ENCODE data around the gene ELAVL4. TPM values are rescaled to one million over a fixed set of nuclear protein-coding genes. Genes with fewer than 3 reads are reported as not detected.

ELAVL4 gene
- total and polyA plus RNA-seq, 2 donors (not counting 3 experiments of a cell fraction or from before 2014, with no cell fraction given), result not detected

DNA sequence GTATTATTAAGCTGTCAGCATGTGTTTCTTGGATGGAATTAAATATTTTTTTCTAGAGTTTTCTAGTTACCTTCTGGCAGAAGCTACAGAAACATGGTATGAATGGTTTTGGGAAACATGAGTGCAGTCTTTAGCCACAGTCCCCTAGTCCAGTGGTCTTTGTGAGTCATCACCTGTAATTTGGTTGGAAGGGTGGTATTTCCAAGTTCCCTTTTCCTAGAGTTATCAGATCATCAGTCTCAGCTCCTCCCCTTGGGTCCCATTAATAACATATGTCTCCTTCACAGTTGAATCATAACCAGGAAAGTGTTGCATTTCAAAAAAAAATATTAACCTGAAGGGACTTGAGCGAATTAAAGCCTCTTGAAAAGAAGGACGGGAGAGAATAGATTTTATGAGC lies 27.0 kb downstream of the ELAVL4 start:
- POLR2A ChIA-PET, result no interaction called here
- Histone ChIP-seq H2AFZ (ENCODE audit: low read depth, low read length) (no peak overlapping the region), H3K4me3 (replicated peaks in 1 of 3; ENCODE audit: insufficient read depth in 1 of 3, low read depth in 1 of 3, low read length in 3 of 3) (no peak overlapping the region), H3K4me2 (ENCODE audit: insufficient read depth, low read length) (no peak overlapping the region), H3K36me3 (ENCODE audit: control insufficient read depth in 2 of 2, extremely low read depth in 1 of 2, insufficient read depth in 2 of 2, low read length in 2 of 2) (no peaks in the 10 kb centered on the region), H3K9ac (replicated peaks; ENCODE audit: extremely low read depth, insufficient read depth, low read length) (no peak overlapping the region), H3K4me1 (ENCODE audit: control insufficient read depth, extremely low read depth, insufficient read depth, low read length) (no peaks in the 10 kb centered on the region), H3K27me3 (ENCODE audit: control insufficient read depth in 2 of 2, insufficient read depth in 2 of 2, low read length in 2 of 2) (no peaks in the 10 kb centered on the region), H3K79me2 (ENCODE audit: control insufficient read depth, insufficient read depth, low read length) (no peaks in the 10 kb centered on the region), H3K27ac (ENCODE audit: insufficient read depth, low read depth, low read length) (no peak overlapping the region), H3K9me1 (replicated peaks; ENCODE audit: control insufficient read depth, extremely low read depth, insufficient read depth, low read length) (no peaks in the 10 kb centered on the region), H4K20me1 (replicated peaks; ENCODE audit: control insufficient read depth, extremely low read depth, insufficient read depth, low read length) (no peaks in the 10 kb centered on the region), H3K9me3 (replicated peaks; ENCODE audit: control insufficient read depth, insufficient read depth, low read length) (no peaks in the 10 kb centered on the region)
- CTCF ChIA-PET, result no interaction called here
- intact Hi-C loops (cut with micrococcal nuclease), result no loop called here
- TF ChIP-seq EZH2 (IDR thresholded peaks at IDR 0.05; ENCODE audit: borderline replicate concordance, low read depth, low read length, severe bottlenecking), result no peak
- TF ChIP-seq, protein P1, sequence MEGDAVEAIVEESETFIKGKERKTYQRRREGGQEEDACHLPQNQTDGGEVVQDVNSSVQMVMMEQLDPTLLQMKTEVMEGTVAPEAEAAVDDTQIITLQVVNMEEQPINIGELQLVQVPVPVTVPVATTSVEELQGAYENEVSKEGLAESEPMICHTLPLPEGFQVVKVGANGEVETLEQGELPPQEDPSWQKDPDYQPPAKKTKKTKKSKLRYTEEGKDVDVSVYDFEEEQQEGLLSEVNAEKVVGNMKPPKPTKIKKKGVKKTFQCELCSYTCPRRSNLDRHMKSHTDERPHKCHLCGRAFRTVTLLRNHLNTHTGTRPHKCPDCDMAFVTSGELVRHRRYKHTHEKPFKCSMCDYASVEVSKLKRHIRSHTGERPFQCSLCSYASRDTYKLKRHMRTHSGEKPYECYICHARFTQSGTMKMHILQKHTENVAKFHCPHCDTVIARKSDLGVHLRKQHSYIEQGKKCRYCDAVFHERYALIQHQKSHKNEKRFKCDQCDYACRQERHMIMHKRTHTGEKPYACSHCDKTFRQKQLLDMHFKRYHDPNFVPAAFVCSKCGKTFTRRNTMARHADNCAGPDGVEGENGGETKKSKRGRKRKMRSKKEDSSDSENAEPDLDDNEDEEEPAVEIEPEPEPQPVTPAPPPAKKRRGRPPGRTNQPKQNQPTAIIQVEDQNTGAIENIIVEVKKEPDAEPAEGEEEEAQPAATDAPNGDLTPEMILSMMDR (IDR thresholded peaks at IDR 0.05; ENCODE audit: extremely low read depth in 1 of 2, insufficient read depth in 1 of 2, low read depth in 1 of 2, low read length in 2 of 2), result no peak
- no peak for TF ChIP-seq FOS (IDR thresholded peaks at IDR 0.05; ENCODE audit: borderline replicate concordance, insufficient read depth, low read length)
- TF ChIP-seq POLR2AphosphoS5 (IDR thresholded peaks at IDR 0.05; ENCODE audit: insufficient read depth, low read depth, low read length), result no peak
- TF ChIP-seq, protein P2, sequence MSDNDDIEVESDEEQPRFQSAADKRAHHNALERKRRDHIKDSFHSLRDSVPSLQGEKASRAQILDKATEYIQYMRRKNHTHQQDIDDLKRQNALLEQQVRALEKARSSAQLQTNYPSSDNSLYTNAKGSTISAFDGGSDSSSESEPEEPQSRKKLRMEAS (IDR thresholded peaks at IDR 0.05; ENCODE audit: insufficient read depth, insufficient read length), result no peak
- TF ChIP-seq JUN (IDR thresholded peaks at IDR 0.05; ENCODE audit: borderline replicate concordance, insufficient read depth, insufficient read length, low read depth), result no peak
- TF ChIP-seq GATA2 (IDR thresholded peaks at IDR 0.05; ENCODE audit: insufficient read depth, insufficient read length, low read depth, low read length), result no peak
- TF ChIP-seq MYC (IDR thresholded peaks at IDR 0.05; ENCODE audit: low read depth, low read length), result no peak
- TF ChIP-seq POLR2A (IDR thresholded peaks at IDR 0.05; ENCODE audit: low read depth, low read length), result no peak
- no peak for FAIRE-seq
- dilution Hi-C loops (cut with MboI; ENCODE audit: extremely low pct_ligation_motif_present, low sequenced_read_pairs), result no loop called here
- no TSS peak for BruUV-seq (replicated peaks)
- DNase-seq (ENCODE audit: low read depth, low spot score), result no peak
